Measurements from ENCODE around the gene ROS1. TPM values are rescaled to one million over a fixed set of nuclear protein-coding genes. Genes with fewer than 3 reads are reported as not detected.

Gene ROS1
- total RNA-seq, 2 experiments from 2014 or later = not detected

GRCh38 chr6:117309611-117310010 lies 116.1 kb downstream of the ROS1 start:
- Mint-ChIP-seq H3K27ac (no peak overlapping the region), H3K4me1 (no peaks in the 10 kb centered on the region), H3K4me3 (no peak overlapping the region), H3K27me3 (peaks cover 7% of the 10 kb centered on the region), H3K9me3 (no peaks in the 10 kb centered on the region), H3K36me3 (ENCODE audit: low read depth) (no peaks in the 10 kb centered on the region)
- ChIA-PET CTCF (no interaction called here), POLR2A (no interaction called here)
- no peak for DNase-seq

GRCh38 chr6:117309069-117309468 lies 116.7 kb downstream of the ROS1 start:
- Mint-ChIP-seq H3K9me3 (no peaks in the 10 kb centered on the region), H3K36me3 (ENCODE audit: low read depth) (no peaks in the 10 kb centered on the region), H3K27ac (no peak overlapping the region), H3K4me1 (no peaks in the 10 kb centered on the region), H3K4me3 (no peak overlapping the region), H3K27me3 (peaks cover 7% of the 10 kb centered on the region)
- no peak for DNase-seq
- CTCF ChIA-PET = no interaction called here
- POLR2A ChIA-PET = no interaction called here

- ChIA-PET POLR2A (no interaction called here), CTCF (no interaction called here)
- no peak for DNase-seq
- H3K27me3 Mint-ChIP-seq = peaks cover 7% of the 10 kb centered on the region
- H3K4me1 Mint-ChIP-seq = no peaks in the 10 kb centered on the region
- H3K36me3 Mint-ChIP-seq (ENCODE audit: low read depth) = no peaks in the 10 kb centered on the region
- H3K9me3 Mint-ChIP-seq = no peaks in the 10 kb centered on the region
- no peak overlapping the region for H3K27ac Mint-ChIP-seq
- H3K4me3 Mint-ChIP-seq = no peak overlapping the region
These were observed 118.1 kb downstream of the ROS1 start for GRCh38 chr6:117307655-117308054.

GRCh38 chr6:117306227-117306790 lies 119.4 kb downstream of the ROS1 start:
- Mint-ChIP-seq H3K27ac (no peak overlapping the region), H3K4me3 (no peak overlapping the region), H3K36me3 (ENCODE audit: low read depth) (no peaks in the 10 kb centered on the region), H3K4me1 (no peaks in the 10 kb centered on the region), H3K9me3 (no peaks in the 10 kb centered on the region), H3K27me3 (peaks cover 4% of the 10 kb centered on the region)
- POLR2A ChIA-PET = no interaction called here
- CTCF ChIA-PET = no interaction called here
- DNase-seq = no peak

- no peak overlapping the region for H3K27ac Mint-ChIP-seq
- H3K36me3 Mint-ChIP-seq (ENCODE audit: low read depth) = no peaks in the 10 kb centered on the region
- H3K4me1 Mint-ChIP-seq = no peaks in the 10 kb centered on the region
- POLR2A ChIA-PET = no interaction called here
- CTCF ChIA-PET = no interaction called here
- DNase-seq = no peak
- H3K9me3 Mint-ChIP-seq = no peaks in the 10 kb centered on the region
- no peak overlapping the region for H3K4me3 Mint-ChIP-seq
- peaks cover 4% of the 10 kb centered on the region for H3K27me3 Mint-ChIP-seq
These were observed 121.3 kb downstream of the ROS1 start for GRCh38 chr6:117304446-117304845.

- H3K27me3 Mint-ChIP-seq = no peaks in the 10 kb centered on the region
- H3K4me1 Mint-ChIP-seq = no peaks in the 10 kb centered on the region
- no peak for DNase-seq
- no peak overlapping the region for H3K27ac Mint-ChIP-seq
- no peak overlapping the region for H3K4me3 Mint-ChIP-seq
- ChIA-PET POLR2A (no interaction called here), CTCF (no interaction called here)
- no peaks in the 10 kb centered on the region for H3K36me3 Mint-ChIP-seq (ENCODE audit: low read depth)
- no peaks in the 10 kb centered on the region for H3K9me3 Mint-ChIP-seq
These were observed 122.4 kb downstream of the ROS1 start for GRCh38 chr6:117303323-117303722.

- Mint-ChIP-seq H3K9me3 (no peaks in the 10 kb centered on the region), H3K36me3 (ENCODE audit: low read depth) (no peaks in the 10 kb centered on the region), H3K27me3 (no peaks in the 10 kb centered on the region), H3K4me3 (no peak overlapping the region), H3K27ac (no peak overlapping the region), H3K4me1 (no peaks in the 10 kb centered on the region)
- CTCF ChIA-PET = no interaction called here
- POLR2A ChIA-PET = no interaction called here
- DNase-seq = no peak
These were observed 126.8 kb downstream of the ROS1 start for GRCh38 chr6:117298941-117299340.

GRCh38 chr6:117290173-117290846 lies 135.4 kb downstream of the ROS1 start:
- DNase-seq = no peak
- no peaks in the 10 kb centered on the region for H3K9me3 Mint-ChIP-seq
- ChIA-PET CTCF (no interaction called here), POLR2A (no interaction called here)
- no peaks in the 10 kb centered on the region for H3K36me3 Mint-ChIP-seq (ENCODE audit: low read depth)
- H3K27ac Mint-ChIP-seq = no peak overlapping the region
- H3K27me3 Mint-ChIP-seq = no peaks in the 10 kb centered on the region
- no peak overlapping the region for H3K4me3 Mint-ChIP-seq
- no peaks in the 10 kb centered on the region for H3K4me1 Mint-ChIP-seq

- CTCF ChIA-PET = no interaction called here
- Mint-ChIP-seq H3K4me1 (no peaks in the 10 kb centered on the region), H3K27ac (no peak overlapping the region), H3K36me3 (ENCODE audit: low read depth) (no peaks in the 10 kb centered on the region), H3K9me3 (no peaks in the 10 kb centered on the region), H3K4me3 (no peak overlapping the region), H3K27me3 (peaks cover 2% of the 10 kb centered on the region)
- POLR2A ChIA-PET = no interaction called here
- DNase-seq = no peak
These were observed 137.5 kb downstream of the ROS1 start for GRCh38 chr6:117288083-117288715.

GRCh38 chr6:117280922-117281321 lies 144.8 kb downstream of the ROS1 start:
- DNase-seq = no peak
- Mint-ChIP-seq H3K4me3 (no peak overlapping the region), H3K27me3 (peaks cover 12% of the 10 kb centered on the region), H3K9me3 (no peaks in the 10 kb centered on the region), H3K4me1 (no peaks in the 10 kb centered on the region), H3K27ac (no peak overlapping the region), H3K36me3 (ENCODE audit: low read depth) (no peaks in the 10 kb centered on the region)
- CTCF ChIA-PET = no interaction called here
- POLR2A ChIA-PET = no interaction called here

- no peak for DNase-seq
- ChIA-PET POLR2A (no interaction called here), CTCF (no interaction called here)
- peaks cover 43% of the 10 kb centered on the region for H3K27me3 Mint-ChIP-seq
- no peaks in the 10 kb centered on the region for H3K4me1 Mint-ChIP-seq
- no peak overlapping the region for H3K4me3 Mint-ChIP-seq
- H3K27ac Mint-ChIP-seq = no peak overlapping the region
- H3K36me3 Mint-ChIP-seq (ENCODE audit: low read depth) = no peaks in the 10 kb centered on the region
- no peaks in the 10 kb centered on the region for H3K9me3 Mint-ChIP-seq
These were observed 148.9 kb downstream of the ROS1 start for GRCh38 chr6:117276778-117277316.

GRCh38 chr6:117275711-117276110 lies 150.0 kb downstream of the ROS1 start:
- H3K36me3 Mint-ChIP-seq (ENCODE audit: low read depth) = no peaks in the 10 kb centered on the region
- H3K4me1 Mint-ChIP-seq = no peaks in the 10 kb centered on the region
- H3K4me3 Mint-ChIP-seq = no peak overlapping the region
- POLR2A ChIA-PET = no interaction called here
- H3K9me3 Mint-ChIP-seq = no peaks in the 10 kb centered on the region
- H3K27ac Mint-ChIP-seq = no peak overlapping the region
- DNase-seq = no peak
- H3K27me3 Mint-ChIP-seq = peaks cover 49% of the 10 kb centered on the region
- CTCF ChIA-PET = no interaction called here

GRCh38 chr6:117275205-117275604 lies 150.5 kb downstream of the ROS1 start:
- DNase-seq = no peak
- Mint-ChIP-seq H3K4me3 (no peak overlapping the region), H3K27ac (no peak overlapping the region), H3K4me1 (no peaks in the 10 kb centered on the region), H3K27me3 (peaks cover 50% of the 10 kb centered on the region), H3K9me3 (no peaks in the 10 kb centered on the region), H3K36me3 (ENCODE audit: low read depth) (no peaks in the 10 kb centered on the region)
- ChIA-PET POLR2A (no interaction called here), CTCF (no interaction called here)

GRCh38 chr6:117272891-117273290 lies 152.9 kb downstream of the ROS1 start:
- no peak overlapping the region for H3K27ac Mint-ChIP-seq
- no peak for DNase-seq
- peaks cover 67% of the 10 kb centered on the region for H3K27me3 Mint-ChIP-seq
- POLR2A ChIA-PET = no interaction called here
- H3K4me1 Mint-ChIP-seq = peaks cover 3% of the 10 kb centered on the region
- no peak overlapping the region for H3K4me3 Mint-ChIP-seq
- no peaks in the 10 kb centered on the region for H3K9me3 Mint-ChIP-seq
- CTCF ChIA-PET = no interaction called here
- H3K36me3 Mint-ChIP-seq (ENCODE audit: low read depth) = no peaks in the 10 kb centered on the region

Measured in activated CD4-positive, alpha-beta memory T cell treated with anti-CD3 and anti-CD28 coated beads, Interleukin-2, amount 10 ng/mL, durations not matched to agents 7 days and 5 days (primary cell).